Neural cell (in vitro differentiated cells): ENCODE results near the gene MEIS1. TPM values are rescaled to one million over a fixed set of nuclear protein-coding genes. Genes with fewer than 3 reads are reported as not detected.

Experiments
- H2AFZ ChIP-seq: fragments of 200-600, 300-800 bp; sonication (generic), shearing (Covaris generic); 2 replicates; pipeline ENCODE4 v1.6.0; 2014; ENCODE audit warnings: low read depth, mild to moderate bottlenecking, antibody characterized with exemption, low read length, moderate library complexity
- H3F3A ChIP-seq: fragments of 200-600 bp; shearing (Covaris generic); 2 replicates; pipeline ENCODE4 v1.6.1; 2016; ENCODE audit warnings: mild to moderate bottlenecking, moderate library complexity, mixed read lengths, antibody characterized with exemption, low read length; ENCODE audit not compliant: insufficient read depth, poor library complexity, severe bottlenecking
- H3K27ac ChIP-seq: fragments of 200-600, 300-800 bp; sonication (generic), shearing (Covaris generic); 2 replicates; pipeline ENCODE4 v1.5.1; 2014; ENCODE audit warnings: mild to moderate bottlenecking, low read length, moderate library complexity
- H3K27me3 ChIP-seq: fragments of 300-800, 200-600 bp; sonication (generic), shearing (Covaris generic); 2 replicates; pipeline ENCODE4 v1.6.0; 2014; ENCODE audit warnings: mild to moderate bottlenecking, low read depth, low read length, moderate library complexity; ENCODE audit not compliant: insufficient read depth
- H3K36me3 ChIP-seq: fragments of 300-800, 200-600 bp; sonication (generic), shearing (Covaris generic); 2 replicates; pipeline ENCODE4 v1.5.1; 2014; ENCODE audit warnings: mild to moderate bottlenecking, antibody characterized with exemption, low read length, moderate library complexity; ENCODE audit not compliant: insufficient read depth
- H3K4me2 ChIP-seq: fragments of 300-800, 200-600 bp; sonication (generic), shearing (Covaris generic); 2 replicates; pipeline ENCODE4 v1.6.0; 2014; ENCODE audit warnings: mild to moderate bottlenecking, low read length
- H3K4me3 ChIP-seq: fragments of 300-800, 200-600 bp; sonication (generic), shearing (Covaris generic); 2 replicates; pipeline ENCODE4 v1.5.1; 2014; ENCODE audit warnings: mild to moderate bottlenecking, low read length, moderate library complexity
- H3K79me2 ChIP-seq: fragments of 200-600 bp; shearing (Covaris generic); replicated peaks from 2 replicates; pipeline ENCODE4 v1.6.0; 2014; ENCODE audit warnings: mild to moderate bottlenecking, low read length, moderate library complexity; ENCODE audit not compliant: insufficient read depth
- H3K9ac ChIP-seq: fragments of 300-800, 200-600 bp; sonication (generic), shearing (Covaris generic); 2 replicates; pipeline ENCODE4 v1.6.1; 2016; ENCODE audit warnings: mild to moderate bottlenecking, low read length, mixed read lengths
- H3K9me2 ChIP-seq: fragments of 200-600 bp; shearing (Covaris generic); 2 replicates; pipeline ENCODE4 v1.6.1; 2016; ENCODE audit warnings: mild to moderate bottlenecking, low read length, mixed read lengths; ENCODE audit not compliant: insufficient read depth
- H3K9me3 ChIP-seq: fragments of 200-600, 300-800 bp; sonication (generic), shearing (Covaris generic); 2 replicates; pipeline ENCODE4 v1.6.1; 2016; ENCODE audit warnings: mild to moderate bottlenecking, mixed run types, low read length, moderate library complexity, mixed read lengths
- H4K20me1 ChIP-seq: fragments of 200-600 bp; shearing (Covaris generic); 2 replicates; pipeline ENCODE4 v1.6.1; 2016; ENCODE audit warnings: mild to moderate bottlenecking, mixed run types; ENCODE audit not compliant: insufficient read depth
- EP300 ChIP-seq: fragments of 450-650 bp; conservative IDR thresholded peaks from 2 replicates; pipeline ENCODE4 v1.6.1; 2014; ENCODE audit warnings: antibody characterized with exemption, mild to moderate bottlenecking, moderate library complexity; ENCODE audit not compliant: poor library complexity, severe bottlenecking
- EZH2 ChIP-seq: fragments of 200-600, 300-800 bp; shearing (Covaris generic), sonication (generic); IDR thresholded peaks from 2 replicates; pipeline ENCODE4 v1.6.1; 2014; ENCODE audit warnings: antibody characterized with exemption, low read length, borderline replicate concordance, mild to moderate bottlenecking; ENCODE audit not compliant: insufficient read depth, poor library complexity, severe bottlenecking
- MXI1 ChIP-seq: fragments of 450-650 bp; conservative IDR thresholded peaks from 2 replicates; pipeline ENCODE4 v1.6.1; 2014; ENCODE audit warnings: antibody characterized with exemption, mild to moderate bottlenecking; ENCODE audit not compliant: poor library complexity, severe bottlenecking
- POLR2AphosphoS5 ChIP-seq: IDR thresholded peaks from 2 replicates; pipeline ENCODE4 v1.6.1; 2012
- RAD21 ChIP-seq: fragments of 450-650 bp; conservative IDR thresholded peaks from 2 replicates; pipeline ENCODE4 v1.6.1; 2014; ENCODE audit warnings: antibody characterized with exemption, mild to moderate bottlenecking, moderate library complexity
- SMC3 ChIP-seq: fragments of 450-650 bp; conservative IDR thresholded peaks from 2 replicates; pipeline ENCODE4 v1.6.1; 2014; ENCODE audit warnings: antibody characterized with exemption, mild to moderate bottlenecking, moderate library complexity; ENCODE audit not compliant: poor library complexity
- TAF1 ChIP-seq: IDR thresholded peaks from 2 replicates; pipeline ENCODE4 v1.6.1; 2012; ENCODE audit warnings: low read depth
- polyA plus RNA-seq: library from polyadenylated mRNA; depleted of rRNA; stranded (reverse); fragments of >200 nt; gene quantifications from 2 replicates; pipeline ENCODE4 v1.2.3, GENCODE V29; 2014
- TF ChIP-seq, protein P1 (sequence below): IDR thresholded peaks from 2 replicates; pipeline ENCODE4 v1.6.1; 2012; ENCODE audit warnings: borderline replicate concordance
- TF ChIP-seq, protein P2 (sequence below): fragments of 450-650 bp; IDR thresholded peaks from 2 replicates; pipeline ENCODE4 v1.5.1; 2014; ENCODE audit warnings: antibody characterized with exemption, mild to moderate bottlenecking, moderate library complexity; ENCODE audit not compliant: poor library complexity, severe bottlenecking

The MEIS1 gene
- polyA plus RNA-seq, 1 donor from 2014 or later: 46.5 TPM

DNA sequence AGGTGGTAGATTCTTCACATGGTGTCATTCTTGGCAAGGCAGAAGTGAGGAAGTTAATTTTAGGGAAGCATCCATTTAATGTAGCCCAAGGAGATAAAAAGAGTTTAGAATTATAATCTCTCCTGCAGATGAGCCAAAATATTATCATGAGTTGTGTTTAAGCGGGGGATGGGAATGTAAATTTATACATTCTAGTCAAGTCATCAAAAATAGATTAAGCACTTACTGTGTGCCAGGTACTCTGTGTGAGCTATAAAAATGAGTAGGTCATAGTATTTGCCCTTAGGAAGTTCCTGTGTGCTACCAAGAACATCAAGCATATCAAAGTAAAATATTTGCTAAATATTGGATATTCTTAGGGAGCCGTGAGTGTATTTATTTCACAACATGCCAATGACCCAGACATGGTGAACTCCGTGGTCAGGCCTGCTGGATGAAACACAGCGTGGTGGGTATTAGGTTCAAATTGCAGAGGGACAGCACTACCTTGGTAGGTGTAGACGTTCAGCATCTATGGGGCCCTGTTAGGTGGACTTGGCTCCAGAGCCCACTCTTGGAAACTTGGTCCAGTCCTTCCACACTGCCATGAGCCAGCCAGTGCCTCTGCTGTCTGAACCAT, 37.4 kb downstream of the MEIS1 start:
- Histone ChIP-seq H3K9me3 (no peaks in the 10 kb centered on the region), H3K4me2 (no peak overlapping the region), H3K4me3 (no peak overlapping the region), H3F3A (no peaks in the 10 kb centered on the region), H3K79me2 (peaks cover 26% of the 10 kb centered on the region), H3K27me3 (no peaks in the 10 kb centered on the region), H4K20me1 (no peaks in the 10 kb centered on the region), H2AFZ (no peak overlapping the region), H3K9ac (no peak overlapping the region), H3K36me3 (peaks cover 6% of the 10 kb centered on the region), H3K27ac (no peak overlapping the region), H3K9me2 (no peaks in the 10 kb centered on the region)
- TF ChIP-seq POLR2AphosphoS5 (no peak), SMC3 (no peak)
- TF ChIP-seq, protein P1, sequence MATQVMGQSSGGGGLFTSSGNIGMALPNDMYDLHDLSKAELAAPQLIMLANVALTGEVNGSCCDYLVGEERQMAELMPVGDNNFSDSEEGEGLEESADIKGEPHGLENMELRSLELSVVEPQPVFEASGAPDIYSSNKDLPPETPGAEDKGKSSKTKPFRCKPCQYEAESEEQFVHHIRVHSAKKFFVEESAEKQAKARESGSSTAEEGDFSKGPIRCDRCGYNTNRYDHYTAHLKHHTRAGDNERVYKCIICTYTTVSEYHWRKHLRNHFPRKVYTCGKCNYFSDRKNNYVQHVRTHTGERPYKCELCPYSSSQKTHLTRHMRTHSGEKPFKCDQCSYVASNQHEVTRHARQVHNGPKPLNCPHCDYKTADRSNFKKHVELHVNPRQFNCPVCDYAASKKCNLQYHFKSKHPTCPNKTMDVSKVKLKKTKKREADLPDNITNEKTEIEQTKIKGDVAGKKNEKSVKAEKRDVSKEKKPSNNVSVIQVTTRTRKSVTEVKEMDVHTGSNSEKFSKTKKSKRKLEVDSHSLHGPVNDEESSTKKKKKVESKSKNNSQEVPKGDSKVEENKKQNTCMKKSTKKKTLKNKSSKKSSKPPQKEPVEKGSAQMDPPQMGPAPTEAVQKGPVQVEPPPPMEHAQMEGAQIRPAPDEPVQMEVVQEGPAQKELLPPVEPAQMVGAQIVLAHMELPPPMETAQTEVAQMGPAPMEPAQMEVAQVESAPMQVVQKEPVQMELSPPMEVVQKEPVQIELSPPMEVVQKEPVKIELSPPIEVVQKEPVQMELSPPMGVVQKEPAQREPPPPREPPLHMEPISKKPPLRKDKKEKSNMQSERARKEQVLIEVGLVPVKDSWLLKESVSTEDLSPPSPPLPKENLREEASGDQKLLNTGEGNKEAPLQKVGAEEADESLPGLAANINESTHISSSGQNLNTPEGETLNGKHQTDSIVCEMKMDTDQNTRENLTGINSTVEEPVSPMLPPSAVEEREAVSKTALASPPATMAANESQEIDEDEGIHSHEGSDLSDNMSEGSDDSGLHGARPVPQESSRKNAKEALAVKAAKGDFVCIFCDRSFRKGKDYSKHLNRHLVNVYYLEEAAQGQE: no peak

DNA sequence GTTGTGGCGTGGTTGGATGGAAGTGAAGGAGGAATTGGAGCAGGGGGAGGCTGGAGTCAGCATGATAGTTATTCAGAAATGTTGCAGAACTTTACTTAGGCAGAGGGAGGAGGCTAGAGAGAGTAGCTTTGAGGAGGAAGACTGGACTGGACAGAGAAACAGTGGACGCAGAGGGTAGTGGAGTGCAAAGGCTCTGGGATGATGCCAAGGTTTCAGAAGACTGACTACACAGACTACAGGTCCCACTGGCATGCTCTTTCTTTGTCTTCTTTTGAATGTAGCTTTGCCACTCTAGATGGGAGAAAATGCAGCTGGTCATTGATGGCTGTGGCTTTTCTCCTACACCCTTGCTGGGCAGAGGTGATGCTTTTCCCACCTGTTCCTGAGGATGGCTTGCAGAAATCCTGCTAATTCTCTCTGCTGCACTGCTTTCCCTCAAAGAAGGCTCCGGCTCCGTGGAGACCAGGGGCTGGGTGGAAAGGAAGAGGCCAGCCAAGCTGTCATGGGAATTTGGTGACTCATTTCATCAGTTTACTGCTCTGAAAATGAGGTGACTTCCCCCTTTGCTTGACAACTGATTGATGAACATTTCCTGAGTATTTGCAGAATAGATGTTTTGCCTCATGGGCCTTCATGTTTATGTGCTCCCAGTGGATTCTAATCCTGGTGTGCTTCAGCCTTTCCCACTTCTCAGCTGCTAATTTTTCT, 42.4 kb downstream of the MEIS1 start:
- Histone ChIP-seq H3F3A (no peaks in the 10 kb centered on the region), H3K9me2 (no peaks in the 10 kb centered on the region), H2AFZ (no peak overlapping the region), H4K20me1 (no peaks in the 10 kb centered on the region), H3K4me2 (no peak overlapping the region), H3K27ac (no peak overlapping the region), H3K27me3 (no peaks in the 10 kb centered on the region), H3K9me3 (no peaks in the 10 kb centered on the region), H3K4me3 (no peak overlapping the region), H3K36me3 (peaks cover 6% of the 10 kb centered on the region), H3K79me2 (peaks cover 21% of the 10 kb centered on the region), H3K9ac (no peak overlapping the region)
- no peak for TF ChIP-seq EP300
- TF ChIP-seq, protein P2, sequence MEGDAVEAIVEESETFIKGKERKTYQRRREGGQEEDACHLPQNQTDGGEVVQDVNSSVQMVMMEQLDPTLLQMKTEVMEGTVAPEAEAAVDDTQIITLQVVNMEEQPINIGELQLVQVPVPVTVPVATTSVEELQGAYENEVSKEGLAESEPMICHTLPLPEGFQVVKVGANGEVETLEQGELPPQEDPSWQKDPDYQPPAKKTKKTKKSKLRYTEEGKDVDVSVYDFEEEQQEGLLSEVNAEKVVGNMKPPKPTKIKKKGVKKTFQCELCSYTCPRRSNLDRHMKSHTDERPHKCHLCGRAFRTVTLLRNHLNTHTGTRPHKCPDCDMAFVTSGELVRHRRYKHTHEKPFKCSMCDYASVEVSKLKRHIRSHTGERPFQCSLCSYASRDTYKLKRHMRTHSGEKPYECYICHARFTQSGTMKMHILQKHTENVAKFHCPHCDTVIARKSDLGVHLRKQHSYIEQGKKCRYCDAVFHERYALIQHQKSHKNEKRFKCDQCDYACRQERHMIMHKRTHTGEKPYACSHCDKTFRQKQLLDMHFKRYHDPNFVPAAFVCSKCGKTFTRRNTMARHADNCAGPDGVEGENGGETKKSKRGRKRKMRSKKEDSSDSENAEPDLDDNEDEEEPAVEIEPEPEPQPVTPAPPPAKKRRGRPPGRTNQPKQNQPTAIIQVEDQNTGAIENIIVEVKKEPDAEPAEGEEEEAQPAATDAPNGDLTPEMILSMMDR: no peak
- no peak for TF ChIP-seq POLR2AphosphoS5

DNA sequence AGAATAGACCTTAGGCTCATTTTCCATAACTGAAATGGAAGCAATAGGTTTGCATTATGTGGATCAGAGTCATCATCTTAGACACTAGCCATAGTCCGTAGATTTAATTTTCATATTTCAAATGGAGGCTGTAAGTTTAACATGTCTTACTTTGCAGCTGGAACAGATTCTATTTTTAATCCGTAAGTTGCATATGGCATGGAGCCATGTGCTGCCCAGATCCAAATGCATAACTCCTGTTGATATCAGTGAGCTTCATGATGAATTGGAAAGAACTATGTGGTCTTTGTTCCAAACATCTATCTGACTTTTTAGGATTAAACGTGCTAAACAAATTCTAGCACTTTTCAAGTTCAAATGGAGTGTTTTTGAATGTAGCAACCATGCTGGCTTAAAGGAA, 43.4 kb downstream of the MEIS1 start:
- H3K27me3 ChIP-seq: no peaks in the 10 kb centered on the region
- no peaks in the 10 kb centered on the region for H3K9me3 ChIP-seq
- H3K36me3 ChIP-seq: peaks cover 6% of the 10 kb centered on the region
- no peaks in the 10 kb centered on the region for H3F3A ChIP-seq
- H3K4me3 ChIP-seq: no peak overlapping the region
- H2AFZ ChIP-seq: no peak overlapping the region
- peaks cover 23% of the 10 kb centered on the region for H3K79me2 ChIP-seq
- no peak overlapping the region for H3K9ac ChIP-seq
- H4K20me1 ChIP-seq: no peaks in the 10 kb centered on the region
- H3K4me2 ChIP-seq: no peak overlapping the region
- TF ChIP-seq POLR2AphosphoS5 (no peak), MXI1 (no peak), SMC3 (no peak), EZH2 (no peak), RAD21 (no peak), TAF1 (no peak), EP300 (no peak)
- TF ChIP-seq, protein P1: no peak
- TF ChIP-seq, protein P2: no peak
- H3K9me2 ChIP-seq: no peaks in the 10 kb centered on the region
- no peak overlapping the region for H3K27ac ChIP-seq
